Mesodermal cell (in vitro differentiated cells): ENCODE measurements around the gene MIB2. TPM values are rescaled to one million over a fixed set of nuclear protein-coding genes. Genes with fewer than 3 reads are reported as not detected.

Source experiments
- H3K27ac ChIP-seq: 2 replicates; pipeline ENCODE4 v1.7.0; 2013; ENCODE audit warnings: mild to moderate bottlenecking, low read depth, low read length, moderate library complexity; ENCODE audit not compliant: severe bottlenecking
- H3K36me3 ChIP-seq: 2 replicates; pipeline ENCODE4 v1.7.1; 2013; ENCODE audit warnings: mild to moderate bottlenecking, low read length, moderate library complexity; ENCODE audit not compliant: control insufficient read depth, insufficient read depth
- H3K4me1 ChIP-seq: one replicate; pipeline ENCODE4 v1.7.1; 2013; ENCODE audit warnings: mild to moderate bottlenecking, low read length; ENCODE audit not compliant: insufficient read depth, control insufficient read depth, poor library complexity, severe bottlenecking
- H3K4me3 ChIP-seq: 2 replicates; pipeline ENCODE4 v1.7.0; 2013; ENCODE audit warnings: low read length, control low read depth, mild to moderate bottlenecking; ENCODE audit not compliant: insufficient read depth, poor library complexity, severe bottlenecking; ENCODE audit errors: extremely low read depth
- H3K9me3 ChIP-seq: 2 replicates; pipeline ENCODE4 v1.7.1; 2013; ENCODE audit warnings: mild to moderate bottlenecking, low read length, moderate library complexity; ENCODE audit not compliant: control insufficient read depth
- WGBS, 2 experiments: methylation state at CpG; one replicate each; pipeline ENCODE4 v1.1.5; 2013; ENCODE audit warnings: missing lambda C conversion rate in 2 of 2; ENCODE audit not compliant: insufficient coverage in 2 of 2; 5-methylcytosine and 5-hydroxymethylcytosine counted together
- polyA plus RNA-seq, 2 experiments: library from polyadenylated mRNA; stranded (reverse); fragments of 50-300 nt; gene quantifications; one replicate each; pipeline ENCODE4 v1.2.3, GENCODE V29; 2013

Gene MIB2
- polyA plus RNA-seq (2013, experiment 1 of 2), result 46.6 TPM
- 34.3 TPM for polyA plus RNA-seq (2013, experiment 2 of 2)

- H3K9me3 ChIP-seq, result no peaks in the 10 kb centered on the region
- H3K4me1 ChIP-seq, result peaks cover 15% of the 10 kb centered on the region
- peak within 1 kb of the TSS; percentile 79 for H3K4me3 ChIP-seq
- peaks cover 24% of the 10 kb centered on the region for H3K36me3 ChIP-seq
- 0% methylated on average over 95 to 96 of the region's 107 CpGs for WGBS, 2 experiments
- H3K27ac ChIP-seq, result peak within 1 kb of the TSS; percentile 100
These were observed at the start of gene MIB2 for GRCh38 chr1:1615256-1616044. MIB2 (plus strand) TSS chr1:1615500; CDS start chr1:1623453, 7,953 bp downstream.

- H3K36me3 ChIP-seq, result peaks cover 84% of the 10 kb centered on the region
- 95 to 96% methylated on average over 20 to 29 of the region's 31 CpGs for WGBS, 2 experiments
- no peak overlapping the region for H3K4me3 ChIP-seq
These were observed 48.0 kb upstream of the MIB2 start for GRCh38 chr1:1567152-1567875.

GRCh38 chr1:1567891-1568291 lies 47.4 kb upstream of the MIB2 start:
- H3K36me3 ChIP-seq, result peaks cover 84% of the 10 kb centered on the region
- whole genome bisulfite sequencing, 2 experiments, result 81 to 87% methylated on average over 7 to 8 of the region's 10 CpGs

More at GRCh38 chr1:1567152-1567875, 48.0 kb upstream of the MIB2 start:
- no peaks in the 10 kb centered on the region for H3K9me3 ChIP-seq
- no peak overlapping the region for H3K27ac ChIP-seq
- no peaks in the 10 kb centered on the region for H3K4me1 ChIP-seq

GRCh38 chr1:1569341-1569740 lies 46.0 kb upstream of the MIB2 start:
- no peak overlapping the region for H3K27ac ChIP-seq
- peaks cover 4% of the 10 kb centered on the region for H3K4me1 ChIP-seq
- WGBS, 2 experiments, result 100% methylated on average over 1 to 5 of the region's 7 CpGs
- H3K4me3 ChIP-seq, result no peak overlapping the region
- no peaks in the 10 kb centered on the region for H3K9me3 ChIP-seq
- peaks cover 74% of the 10 kb centered on the region for H3K36me3 ChIP-seq

More at GRCh38 chr1:1567891-1568291, 47.4 kb upstream of the MIB2 start:
- no peaks in the 10 kb centered on the region for H3K9me3 ChIP-seq
- H3K4me3 ChIP-seq, result no peak overlapping the region
- H3K4me1 ChIP-seq, result no peaks in the 10 kb centered on the region
- H3K27ac ChIP-seq, result no peak overlapping the region

GRCh38 chr1:1573843-1574720 lies 41.2 kb upstream of the MIB2 start:
- peaks cover 37% of the 10 kb centered on the region for H3K36me3 ChIP-seq
- H3K4me3 ChIP-seq, result peak overlapping the region; percentile 94
- WGBS, 2 experiments, result 0% methylated on average over 71 to 79 of the region's 96 CpGs
- peaks cover 4% of the 10 kb centered on the region for H3K4me1 ChIP-seq
- no peaks in the 10 kb centered on the region for H3K9me3 ChIP-seq
- peak overlapping the region; percentile 97 for H3K27ac ChIP-seq

DNA sequence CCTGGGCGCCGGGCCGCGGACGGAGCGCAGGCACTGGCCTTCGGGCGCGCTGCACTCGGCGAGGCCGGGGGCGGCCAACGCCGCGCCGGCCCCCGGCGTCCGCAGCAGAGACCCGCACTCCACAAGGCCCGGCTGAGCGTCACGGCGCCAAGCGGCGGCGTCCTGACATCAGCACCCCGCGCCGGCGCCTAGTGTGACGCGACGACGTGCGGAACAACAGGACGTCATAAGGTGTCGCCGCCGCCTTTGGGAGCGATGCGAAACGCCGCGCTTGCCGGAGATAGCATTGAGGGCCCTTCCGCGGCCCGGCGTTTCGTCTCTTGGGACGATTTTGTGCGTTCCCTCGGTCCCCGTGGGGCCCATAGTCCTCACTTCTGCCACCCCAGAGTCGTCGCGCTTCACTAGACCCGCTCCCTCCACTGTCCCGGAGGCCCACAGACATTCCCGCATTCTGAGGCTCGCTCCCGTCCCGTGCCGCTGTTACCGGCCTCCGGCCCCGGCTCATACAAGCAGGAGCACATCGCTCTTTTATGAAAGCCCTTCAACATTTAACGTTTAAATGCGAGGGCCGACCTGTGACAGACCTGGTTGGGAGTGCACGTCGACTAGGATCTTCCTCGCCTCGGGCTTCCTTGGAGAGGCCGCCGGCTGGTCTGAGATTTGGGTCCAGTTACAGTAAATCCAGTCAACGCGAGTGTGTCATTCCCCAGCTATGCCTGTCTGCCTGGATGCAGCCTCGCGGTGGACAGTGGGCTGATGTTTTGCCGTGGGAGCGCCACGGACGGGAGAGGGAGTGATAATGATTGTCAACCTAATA lies 40.4 kb upstream of the MIB2 start, which contains the start of gene SSU72:
SSU72 (minus strand) TSS at position 143 of the 817 bp plus-strand sequence. CDS start 306 bp downstream, outside the sequence.
- Histone ChIP-seq H3K4me1 (peaks cover 4% of the 10 kb centered on the region), H3K27ac (peak within 1 kb of the TSS; percentile 97), H3K36me3 (peaks cover 29% of the 10 kb centered on the region), H3K4me3 (peak within 1 kb of the TSS; percentile 94), H3K9me3 (no peaks in the 10 kb centered on the region)
- 1% methylated on average over 74 to 83 of the region's 87 CpGs for WGBS, 2 experiments

DNA sequence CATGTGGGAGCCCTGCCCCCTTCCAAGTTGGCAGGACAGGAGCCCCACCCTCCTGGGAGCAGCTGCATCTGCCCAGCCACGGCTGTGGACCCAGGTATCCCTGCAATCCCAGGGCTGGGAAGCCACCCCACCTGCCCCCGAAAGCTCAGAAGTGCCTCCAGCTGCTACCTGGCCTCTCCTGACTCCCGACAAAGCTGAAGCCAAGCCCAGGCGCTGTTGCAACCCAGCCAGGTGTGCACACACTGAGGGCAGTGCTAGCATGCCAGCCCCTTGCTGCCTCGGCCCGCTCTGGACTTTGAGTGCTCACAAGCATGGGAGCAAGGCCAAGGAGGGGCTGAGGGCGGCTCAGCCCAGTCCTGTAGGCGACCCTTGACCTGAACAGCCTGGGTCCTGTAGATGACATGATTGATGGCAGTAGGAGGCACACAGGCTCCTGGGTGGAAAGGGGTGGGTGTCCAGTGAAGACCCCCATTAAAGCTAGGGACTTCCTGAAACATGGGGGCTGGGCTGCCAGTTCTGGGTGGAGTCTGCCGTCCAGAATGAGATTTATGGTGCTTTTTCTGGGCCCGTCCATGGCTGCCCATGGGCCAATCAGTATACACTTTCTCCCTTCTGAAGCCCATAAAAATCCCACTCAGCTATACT lies 37.8 kb upstream of the MIB2 start:
- H3K4me1 ChIP-seq, result peaks cover 4% of the 10 kb centered on the region
- H3K4me3 ChIP-seq, result no peak overlapping the region
- WGBS, 2 experiments, result 72 to 84% methylated on average over 7 to 10 of the region's 10 CpGs
- H3K36me3 ChIP-seq, result peaks cover 8% of the 10 kb centered on the region
- no peak overlapping the region for H3K27ac ChIP-seq
- H3K9me3 ChIP-seq, result no peaks in the 10 kb centered on the region

- Histone ChIP-seq H3K9me3 (no peaks in the 10 kb centered on the region), H3K4me1 (peaks cover 3% of the 10 kb centered on the region), H3K27ac (no peak overlapping the region), H3K36me3 (no peaks in the 10 kb centered on the region), H3K4me3 (no peak overlapping the region)
- WGBS, 2 experiments, result 83 to 88% methylated on average over 12 of the region's 13 CpGs
These were observed 36.8 kb upstream of the MIB2 start for GRCh38 chr1:1578371-1578940.

GRCh38 chr1:1582585-1583346 lies 32.5 kb upstream of the MIB2 start:
- Histone ChIP-seq H3K9me3 (no peaks in the 10 kb centered on the region), H3K4me3 (no peak overlapping the region), H3K4me1 (no peaks in the 10 kb centered on the region), H3K36me3 (no peaks in the 10 kb centered on the region), H3K27ac (no peak overlapping the region)
- WGBS, 2 experiments, result 81 to 82% methylated on average over 7 to 8 of the region's 9 CpGs
